GM12878 (cell line): ENCODE results near the gene LIN54. TPM values are rescaled to one million over a fixed set of nuclear protein-coding genes. Genes with fewer than 3 reads are reported as not detected.

Source experiments
- ATAC-seq: fragments of 200-7000 bp; cut with Tn5 transposase; 3 replicates; pipeline ENCODE4 v1.9.1; 2020; ENCODE audit warnings: mild to moderate bottlenecking, moderate library complexity
- BruUV-seq: library from RNA; stranded (reverse); fragments of 400-500 nt; replicated peaks from 2 replicates; lab custom pipeline; 2021; lab: Mats Ljungman, UMichigan
- CTCF ChIA-PET: fragments of 300-600 bp; sonication (Branson Sonifier 250); formaldehyde crosslinking; extraction: SDS; loops from one replicate; lab custom pipeline; 2021; ENCODE audit warnings: inconsistent platforms; lab: Yijun Ruan, JAX
- POLR2A ChIA-PET: fragments of 350-600 bp; formaldehyde crosslinking; extraction: SDS; loops from one replicate; lab custom pipeline; 2021; ENCODE audit warnings: inconsistent platforms; lab: Charles Lee
- RAD21 ChIA-PET: fragments of 300-600 bp; sonication (Branson Sonifier 250); formaldehyde crosslinking; loops from one replicate; lab custom pipeline; 2023; ENCODE audit warnings: antibody characterized with exemption; ENCODE audit not compliant: unreplicated experiment; lab: Charles Lee
- SMC1A ChIA-PET: fragments of 300-600 bp; sonication (Branson Sonifier 250); formaldehyde crosslinking; loops from one replicate; lab custom pipeline; 2023; ENCODE audit not compliant: unreplicated experiment, uncharacterized antibody; lab: Charles Lee
- DNase-seq: peaks from one replicate; pipeline ENCODE4 v3.0.0-alpha.2; 2011; ENCODE audit warnings: low read depth, low spot score
- FAIRE-seq: peaks from 3 replicates; lab custom pipeline; 2011; peaks lifted over from hg19 to GRCh38; lab: Jason Lieb, UNC
- H2AFZ ChIP-seq: 2 replicates; pipeline ENCODE4 v1.6.0; 2011; ENCODE audit warnings: low read depth, low read length, control low read depth; ENCODE audit not compliant: control insufficient read depth
- H3K27ac ChIP-seq: 2 replicates; pipeline ENCODE4 v1.5.1; 2011; ENCODE audit warnings: control low read depth; ENCODE audit not compliant: control insufficient read depth, insufficient read depth
- H3K27me3 ChIP-seq, 2 experiments: replicated peaks in 1 of 2; 2 replicates each; pipeline versions ENCODE4 v1.6.0 to v1.6.1; 2011; ENCODE audit warnings: low read length in 1 of 2; ENCODE audit not compliant: control insufficient read depth in 2 of 2, insufficient read depth in 2 of 2
- H3K36me3 ChIP-seq, 2 experiments: 2 replicates each; pipeline ENCODE4 v1.5.1; 2011; ENCODE audit warnings: low read length in 1 of 2; ENCODE audit not compliant: control insufficient read depth in 2 of 2, insufficient read depth in 2 of 2
- H3K4me1 ChIP-seq: 2 replicates; pipeline ENCODE4 v1.6.1; 2011; ENCODE audit warnings: mild to moderate bottlenecking, low read length, moderate library complexity, mixed read lengths; ENCODE audit not compliant: control insufficient read depth, insufficient read depth
- H3K4me2 ChIP-seq: 2 replicates; pipeline ENCODE4 v1.6.0; 2011; ENCODE audit warnings: control low read depth; ENCODE audit not compliant: control insufficient read depth, insufficient read depth
- H3K4me3 ChIP-seq: fragments of 200-600 bp; sonication (generic); 2 replicates; pipeline ENCODE4 v1.5.1; 2016
- H3K79me2 ChIP-seq: 2 replicates; pipeline ENCODE4 v1.6.0; 2011; ENCODE audit warnings: low read length; ENCODE audit not compliant: control insufficient read depth, insufficient read depth
- H3K9ac ChIP-seq: 2 replicates; pipeline ENCODE4 v1.8.0; 2011; ENCODE audit warnings: low read length, control low read depth, mixed read lengths; ENCODE audit not compliant: control insufficient read depth, insufficient read depth
- H3K9me3 ChIP-seq: replicated peaks from 3 replicates; pipeline ENCODE4 v1.5.1; 2011; ENCODE audit warnings: mild to moderate bottlenecking, low read length; ENCODE audit not compliant: control insufficient read depth, insufficient read depth
- H4K20me1 ChIP-seq: 2 replicates; pipeline ENCODE4 v1.6.0; 2011; ENCODE audit not compliant: control insufficient read depth, insufficient read depth
- BCL11A ChIP-seq: IDR thresholded peaks from 2 replicates; pipeline ENCODE4 v1.6.1; 2011; ENCODE audit warnings: low read depth, low read length
- BRCA1 ChIP-seq: IDR thresholded peaks from 2 replicates; pipeline ENCODE4 v1.6.1; 2011; ENCODE audit warnings: low read depth, low read length, improper control_type of control experiment
- ESRRA ChIP-seq: IDR thresholded peaks from 2 replicates; pipeline ENCODE4 v1.6.1; 2012; ENCODE audit warnings: mild to moderate bottlenecking, low read length, improper control_type of control experiment
- GATAD2B ChIP-seq: fragments of 450-650 bp; conservative IDR thresholded peaks from 2 replicates; pipeline ENCODE4 v1.6.1; 2017; ENCODE audit warnings: low read depth, mild to moderate bottlenecking, moderate library complexity
- NFYA ChIP-seq: IDR thresholded peaks from 2 replicates; pipeline ENCODE4 v1.6.1; 2011; ENCODE audit warnings: low read depth, mild to moderate bottlenecking, low read length, improper control_type of control experiment, borderline replicate concordance
- NFYB ChIP-seq: IDR thresholded peaks from 2 replicates; pipeline ENCODE4 v1.6.1; 2011; ENCODE audit warnings: low read depth, mild to moderate bottlenecking, low read length, improper control_type of control experiment, moderate library complexity; ENCODE audit not compliant: insufficient read depth
- RB1 ChIP-seq: fragments of 450-650 bp; formaldehyde crosslinking; IDR thresholded peaks from 2 replicates; pipeline ENCODE4 v1.6.1; 2017; ENCODE audit warnings: mild to moderate bottlenecking, borderline replicate concordance
- SIX5 ChIP-seq: IDR thresholded peaks from 2 replicates; pipeline ENCODE4 v1.6.1; 2011; ENCODE audit warnings: mild to moderate bottlenecking, low read depth, low read length, moderate library complexity; ENCODE audit not compliant: severe bottlenecking
- STAT3 ChIP-seq: IDR thresholded peaks from 2 replicates; pipeline ENCODE4 v1.6.1; 2011; ENCODE audit warnings: low read depth, low read length, improper control_type of control experiment
- ZBTB4 ChIP-seq: fragments of 450-650 bp; formaldehyde crosslinking; IDR thresholded peaks from 2 replicates; pipeline ENCODE4 v1.4.0; 2022; ENCODE audit warnings: mild to moderate bottlenecking, moderate library complexity
- ZNF274 ChIP-seq: IDR thresholded peaks from one replicate; pipeline ENCODE4 v1.8.0; 2011; ENCODE audit not compliant: insufficient read length, insufficient read depth
- WGBS: methylation state at CpG from one replicate; pipeline ENCODE4 v1.1.6; 2016; ENCODE audit warnings: low lambda C conversion rate; ENCODE audit not compliant: insufficient replicate concordance, insufficient coverage; ENCODE audit errors: missing lambda C conversion rate; 5-methylcytosine and 5-hydroxymethylcytosine counted together
- in situ Hi-C: fragments of 300-500 bp; cut with MboI; formaldehyde crosslinking; loops from 9 replicates; pipeline ENCODE4 v1.14.3; 2018; ENCODE audit warnings: mixed read lengths
- intact Hi-C: fragments of 100-400 bp; cut with micrococcal nuclease; formaldehyde crosslinking; loops from one replicate; pipeline ENCODE4 v1.14.2; 2022; ENCODE audit not compliant: unreplicated experiment
- polyA plus RNA-seq, 11 experiments: library from polyadenylated mRNA; depleted of rRNA in 4 of 11; unstranded in 6 of 11; stranded (reverse) in 5 of 11; fragments of >200 nt; fragmentation: Nextera tagmentation in 4 of 11; fragmentation: Illumina TruSeq in 1 of 11; extraction: Ambion mirVana in 4 of 11; extraction: Trizol in 1 of 11; gene quantifications; 1 replicate in 1 of 11; 2 replicates in 10 of 11; pipeline versions ENCODE4 v1.2.1 to v1.2.3, GENCODE V29; 2011 to 2016; ENCODE audit warnings: inconsistent platforms in 2 of 11, missing spikeins in 2 of 11, low read depth in 1 of 11
- total RNA-seq, 4 experiments: library from RNA; depleted of rRNA in 3 of 4; stranded (reverse); fragments of >200 nt in 3 of 4; fragmentation: Illumina TruSeq in 1 of 4; extraction: Trizol in 1 of 4; gene quantifications; 2 replicates each; pipeline versions ENCODE4 v1.2.1 to v1.2.3, GENCODE V29; 2013 to 2021
- TF ChIP-seq, protein P1 (sequence below): fragments of 450-650 bp; IDR thresholded peaks from 2 replicates; pipeline ENCODE4 v1.6.1; 2017; ENCODE audit warnings: mild to moderate bottlenecking, moderate library complexity

LIN54 gene
- total and polyA plus RNA-seq, 10 of the 15 experiments (the other 5 are each of a cell fraction or from before 2014, with no cell fraction given) = 1.5 to 20.4 (median 12.2) TPM

DNA sequence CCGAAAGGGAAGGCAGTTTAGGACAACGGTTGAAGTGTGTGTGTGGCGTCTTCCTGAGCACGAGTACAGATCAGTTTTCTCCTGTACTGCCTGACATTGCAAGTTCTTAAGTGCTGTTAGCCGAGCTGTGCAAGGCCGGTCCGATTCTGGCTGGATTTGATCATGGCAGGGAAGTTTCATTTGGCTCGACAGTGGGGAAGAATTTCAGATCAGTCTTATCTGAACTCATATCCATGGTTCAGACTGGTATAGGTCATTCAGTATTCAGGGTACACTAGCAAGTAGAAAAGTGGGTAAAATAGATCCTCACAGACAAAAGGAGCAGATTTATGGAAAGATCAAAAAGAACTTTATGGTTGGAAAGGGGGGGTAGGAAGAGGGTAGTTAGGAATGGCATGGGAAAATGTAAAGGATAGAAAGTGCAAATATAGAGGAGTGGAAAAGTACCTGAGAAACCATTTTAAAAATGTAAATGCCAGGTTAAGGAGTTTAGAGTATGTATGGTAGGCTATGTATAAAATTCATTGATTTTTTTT, 109.4 kb downstream of the LIN54 start:
- Histone ChIP-seq H2AFZ (peak overlapping the region; percentile 99), H3K9ac (peak overlapping the region; percentile 92), H3K4me1 (peaks cover 14% of the 10 kb centered on the region), H3K36me3 (peaks cover 0 to 2% of the 10 kb centered on the region in 2 experiments; a peak in 1 of 4 replicates), H3K79me2 (peaks cover 52% of the 10 kb centered on the region), H3K27ac (peak overlapping the region; percentile 95), H3K4me2 (peak overlapping the region; percentile 83), H4K20me1 (no peaks in the 10 kb centered on the region), H3K27me3 (no peaks in the 10 kb centered on the region), H3K9me3 (no peaks in the 10 kb centered on the region), H3K4me3 (peak overlapping the region; percentile 81)
- SMC1A ChIA-PET = interaction anchor here (1.5 to 5.0 kb wide), 5 partner anchors 9 to 380 kb away, joined by 5 to 17 read pairs (median 6); partner anchors contain the start of gene COPS4
- CTCF ChIA-PET = interaction anchor here (1.0 to 4.2 kb wide), 7 partner anchors 17 to 554 kb away, joined by 3 to 44 read pairs (median 24); partner anchors contain the start of genes COQ2 and LIN54
- TSS peak; percentile 87 for BruUV-seq
- under 1% methylated on average over 8 of the region's 8 CpGs for WGBS
- no peak for DNase-seq
- RAD21 ChIA-PET = interaction anchor here (2.9 kb wide), 1 partner anchor 109 kb away, joined by 38 read pairs; the partner anchor contains the start of gene LIN54
- intact Hi-C loops (loop anchor here (2.0 to 5.0 kb wide), 3 partner anchors 112 to 381 kb away; partner anchors contain the start of genes COPS4 and COQ2), in situ Hi-C loops (no loop called here)
- peak; percentile 80 for FAIRE-seq
- ATAC-seq = no peak
- POLR2A ChIA-PET = interaction anchor here (1.5 to 2.6 kb wide), 5 partner anchors 9 to 134 kb away, joined by 6 to 26 read pairs (median 17); partner anchors contain the start of genes COPS4, LIN54 and SEC31A
- TF ChIP-seq BRCA1 (no peak), ZBTB4 (no peak), ZNF274 (no peak), STAT3 (no peak), NFYA (no peak), RB1 (no peak), BCL11A (no peak), ESRRA (no peak), SIX5 (no peak), GATAD2B (no peak), NFYB (no peak)
- TF ChIP-seq, protein P1, sequence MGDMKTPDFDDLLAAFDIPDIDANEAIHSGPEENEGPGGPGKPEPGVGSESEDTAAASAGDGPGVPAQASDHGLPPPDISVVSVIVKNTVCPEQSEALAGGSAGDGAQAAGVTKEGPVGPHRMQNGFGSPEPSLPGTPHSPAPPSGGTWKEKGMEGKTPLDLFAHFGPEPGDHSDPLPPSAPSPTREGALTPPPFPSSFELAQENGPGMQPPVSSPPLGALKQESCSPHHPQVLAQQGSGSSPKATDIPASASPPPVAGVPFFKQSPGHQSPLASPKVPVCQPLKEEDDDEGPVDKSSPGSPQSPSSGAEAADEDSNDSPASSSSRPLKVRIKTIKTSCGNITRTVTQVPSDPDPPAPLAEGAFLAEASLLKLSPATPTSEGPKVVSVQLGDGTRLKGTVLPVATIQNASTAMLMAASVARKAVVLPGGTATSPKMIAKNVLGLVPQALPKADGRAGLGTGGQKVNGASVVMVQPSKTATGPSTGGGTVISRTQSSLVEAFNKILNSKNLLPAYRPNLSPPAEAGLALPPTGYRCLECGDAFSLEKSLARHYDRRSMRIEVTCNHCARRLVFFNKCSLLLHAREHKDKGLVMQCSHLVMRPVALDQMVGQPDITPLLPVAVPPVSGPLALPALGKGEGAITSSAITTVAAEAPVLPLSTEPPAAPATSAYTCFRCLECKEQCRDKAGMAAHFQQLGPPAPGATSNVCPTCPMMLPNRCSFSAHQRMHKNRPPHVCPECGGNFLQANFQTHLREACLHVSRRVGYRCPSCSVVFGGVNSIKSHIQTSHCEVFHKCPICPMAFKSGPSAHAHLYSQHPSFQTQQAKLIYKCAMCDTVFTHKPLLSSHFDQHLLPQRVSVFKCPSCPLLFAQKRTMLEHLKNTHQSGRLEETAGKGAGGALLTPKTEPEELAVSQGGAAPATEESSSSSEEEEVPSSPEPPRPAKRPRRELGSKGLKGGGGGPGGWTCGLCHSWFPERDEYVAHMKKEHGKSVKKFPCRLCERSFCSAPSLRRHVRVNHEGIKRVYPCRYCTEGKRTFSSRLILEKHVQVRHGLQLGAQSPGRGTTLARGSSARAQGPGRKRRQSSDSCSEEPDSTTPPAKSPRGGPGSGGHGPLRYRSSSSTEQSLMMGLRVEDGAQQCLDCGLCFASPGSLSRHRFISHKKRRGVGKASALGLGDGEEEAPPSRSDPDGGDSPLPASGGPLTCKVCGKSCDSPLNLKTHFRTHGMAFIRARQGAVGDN = no peak
